Body of pancreas (tissue), 4 donors: ENCODE measurements around the gene TRIAP1. TPM values are rescaled to one million over a fixed set of nuclear protein-coding genes. Genes with fewer than 3 reads are reported as not detected.

Experiments
- ATAC-seq: fragments of 150-250 bp; one replicate; pipeline ENCODE4 v1.9.1; 2016
- DNase-seq, 4 donors: peaks; one replicate each; pipeline ENCODE4 v3.0.0-alpha.2; 2019
- H3K27ac ChIP-seq, 4 donors: fragments of 200-600 bp; sonication (generic); 1 replicate in 3 of 4; 2 replicates in 1 of 4; pipeline versions ENCODE4 v1.5.1 to v1.6.1; 2016 to 2019; ENCODE audit warnings: mild to moderate bottlenecking in 1 of 4, mixed read lengths in 1 of 4, moderate library complexity in 1 of 4
- H3K27me3 ChIP-seq, 2 donors: fragments of 200-600 bp; sonication (generic); one replicate each; pipeline ENCODE4 v1.6.0; 2016; ENCODE audit warnings: mild to moderate bottlenecking in 1 of 2
- H3K36me3 ChIP-seq, 2 donors: fragments of 200-600 bp; sonication (generic); replicated peaks in 1 of 2; 2 replicates each; pipeline ENCODE4 v1.5.1; 2016; ENCODE audit warnings: low read depth in 2 of 2; ENCODE audit not compliant: insufficient read depth in 1 of 2
- H3K4me1 ChIP-seq: fragments of 200-600 bp; sonication (generic); one replicate; pipeline ENCODE4 v1.6.0; 2016
- H3K4me3 ChIP-seq, 2 donors: fragments of 200-600 bp; sonication (generic); 1 replicate in 1 of 2; 2 replicates in 1 of 2; pipeline ENCODE4 v1.5.1; 2016 to 2019
- H3K9me3 ChIP-seq, 3 donors: fragments of 200-600 bp; sonication (generic); 1 replicate in 2 of 3; 2 replicates in 1 of 3; pipeline ENCODE4 v1.5.1; 2016
- POLR2A ChIP-seq, 3 donors: fragments of 450-650 bp; IDR thresholded peaks; one replicate each; pipeline ENCODE4 v1.6.1; 2016; ENCODE audit warnings: antibody characterized with exemption in 3 of 3, mild to moderate bottlenecking in 2 of 3
- whole genome bisulfite sequencing, 2 donors: methylation state at CpG; one replicate each; pipeline ENCODE4 v1.1.5; 2017; 5-methylcytosine and 5-hydroxymethylcytosine counted together
- intact Hi-C: fragments of 100-400 bp; cut with DNase I; formaldehyde crosslinking; loops from one replicate; pipeline ENCODE4 v1.15.1; 2023
- total RNA-seq, 2 donors: library from RNA; depleted of rRNA; stranded (reverse); fragments of >200 nt; gene quantifications; one replicate each; pipeline ENCODE4 v1.1.0, GENCODE V29; 2016
- TF ChIP-seq, protein P1 (sequence below), 7 experiments: fragments of 450-650 bp in 4 of 7; fragments of 200-600 bp in 3 of 7; sonication (generic) in 3 of 7; IDR thresholded peaks; one replicate each; pipeline ENCODE4 v1.5.1; 2016 to 2019; ENCODE audit warnings: antibody characterized with exemption in 7 of 7

Gene TRIAP1
- total RNA-seq = 10 to 100 TPM in 1 of 2 donors, 1 to 10 TPM in 1; 2.3 to 11.2 TPM

GRCh38 chr12:120445911-120446843 lies at the start of gene TRIAP1, which contains the start of gene GATC:
Gene TRIAP1, minus strand, starts transcription at chr12:120446384. Its CDS starts 12 bp downstream, at chr12:120446372.
Gene GATC, plus strand, starts transcription at chr12:120446444. Its CDS starts 37 bp downstream, at chr12:120446481.
- DNase-seq (peak; percentile 78 to 85 (median 83)), ATAC-seq (peak; percentile 96)
- intact Hi-C loops = no loop called here
- Histone ChIP-seq H3K27me3 (no peaks in the 10 kb centered on the region), H3K9me3 (no peaks in the 10 kb centered on the region), H3K4me3 (peak within 1 kb of the TSS; percentile 60 to 84), H3K4me1 (peaks cover 46% of the 10 kb centered on the region), H3K36me3 (peaks cover 0 to 1% of the 10 kb centered on the region in 2 donors), H3K27ac (peak within 1 kb of the TSS; percentile 79 to 94 (median 86))
- TF ChIP-seq, protein P1, sequence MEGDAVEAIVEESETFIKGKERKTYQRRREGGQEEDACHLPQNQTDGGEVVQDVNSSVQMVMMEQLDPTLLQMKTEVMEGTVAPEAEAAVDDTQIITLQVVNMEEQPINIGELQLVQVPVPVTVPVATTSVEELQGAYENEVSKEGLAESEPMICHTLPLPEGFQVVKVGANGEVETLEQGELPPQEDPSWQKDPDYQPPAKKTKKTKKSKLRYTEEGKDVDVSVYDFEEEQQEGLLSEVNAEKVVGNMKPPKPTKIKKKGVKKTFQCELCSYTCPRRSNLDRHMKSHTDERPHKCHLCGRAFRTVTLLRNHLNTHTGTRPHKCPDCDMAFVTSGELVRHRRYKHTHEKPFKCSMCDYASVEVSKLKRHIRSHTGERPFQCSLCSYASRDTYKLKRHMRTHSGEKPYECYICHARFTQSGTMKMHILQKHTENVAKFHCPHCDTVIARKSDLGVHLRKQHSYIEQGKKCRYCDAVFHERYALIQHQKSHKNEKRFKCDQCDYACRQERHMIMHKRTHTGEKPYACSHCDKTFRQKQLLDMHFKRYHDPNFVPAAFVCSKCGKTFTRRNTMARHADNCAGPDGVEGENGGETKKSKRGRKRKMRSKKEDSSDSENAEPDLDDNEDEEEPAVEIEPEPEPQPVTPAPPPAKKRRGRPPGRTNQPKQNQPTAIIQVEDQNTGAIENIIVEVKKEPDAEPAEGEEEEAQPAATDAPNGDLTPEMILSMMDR (IDR thresholded peaks at IDR 0.05) = peak in 2 of 7 experiments; percentile 11 to 22
- TF ChIP-seq POLR2A (IDR thresholded peaks at IDR 0.05) = peak; percentile 45 to 87 (median 86)
- 0% methylated on average over 4 to 73 of the region's 73 CpGs for WGBS, 2 donors

- DNase-seq (no peak), ATAC-seq (no peak)
- WGBS, 2 donors = 21 to 42% methylated on average over 9 to 17 of the region's 17 CpGs
- intact Hi-C loops = no loop called here
- no peaks in the 10 kb centered on the region for H3K9me3 ChIP-seq
- no peaks in the 10 kb centered on the region for H3K27me3 ChIP-seq
- H3K36me3 ChIP-seq = no peaks in the 10 kb centered on the region
- TF ChIP-seq, protein P1 (IDR thresholded peaks at IDR 0.05) = no peak
- TF ChIP-seq POLR2A (IDR thresholded peaks at IDR 0.05) = no peak
- H3K4me1 ChIP-seq = peaks cover 27% of the 10 kb centered on the region
- peak overlapping the region; percentile 49 to 97 for H3K4me3 ChIP-seq
- H3K27ac ChIP-seq = peak overlapping the region in 3 of 4 donors; percentile 75 to 88 (median 85)
Measured at GRCh38 chr12:120495186-120495730, 49.1 kb upstream of the TRIAP1 start.

DNA sequence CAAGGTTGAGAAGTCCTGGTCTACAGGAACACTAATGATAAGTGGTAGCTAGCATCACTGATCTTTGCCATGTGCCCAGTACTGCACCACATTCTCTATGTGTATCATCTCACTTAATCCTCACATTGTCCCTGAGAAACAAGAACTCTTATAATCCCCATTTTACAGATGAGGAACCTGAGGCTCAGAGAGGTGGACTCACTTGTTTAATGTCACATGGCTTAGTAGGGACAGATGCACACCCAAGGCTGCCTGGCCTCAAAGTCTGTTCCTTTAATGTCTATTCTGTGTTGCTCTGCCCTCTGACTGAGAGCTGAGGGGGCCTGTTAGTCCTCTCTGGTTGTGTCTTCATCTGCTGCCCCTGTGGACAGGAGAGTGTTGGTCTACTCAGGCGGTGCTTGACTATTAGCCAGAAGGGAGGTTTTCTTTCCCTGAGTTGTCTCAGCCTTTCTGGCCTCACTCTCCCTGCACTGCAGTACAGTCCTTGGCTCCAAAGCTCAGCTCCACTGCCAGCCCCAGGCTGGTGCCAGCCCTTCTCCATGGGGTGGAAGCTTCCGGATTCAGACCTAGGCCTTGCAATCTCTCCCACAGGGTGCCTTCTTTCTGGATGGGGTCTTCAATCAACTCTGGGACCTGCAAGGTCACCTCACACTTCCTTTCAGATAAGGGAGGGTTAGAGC lies 44.8 kb upstream of the TRIAP1 start:
- H3K4me1 ChIP-seq = peaks cover 27% of the 10 kb centered on the region
- no peaks in the 10 kb centered on the region for H3K36me3 ChIP-seq
- intact Hi-C loops = no loop called here
- DNase-seq = peak; percentile 6 to 55 (median 39)
- no peaks in the 10 kb centered on the region for H3K27me3 ChIP-seq
- no peak for ATAC-seq
- H3K27ac ChIP-seq = peak overlapping the region in 2 of 4 donors; percentile 14 to 20
- 59 to 69% methylated on average over 1 to 2 of the region's 2 CpGs for WGBS, 2 donors
- H3K4me3 ChIP-seq = no peak overlapping the region
- TF ChIP-seq, protein P1 (IDR thresholded peaks at IDR 0.05) = no peak
- no peak for TF ChIP-seq POLR2A (IDR thresholded peaks at IDR 0.05)
- H3K9me3 ChIP-seq = no peaks in the 10 kb centered on the region

DNA sequence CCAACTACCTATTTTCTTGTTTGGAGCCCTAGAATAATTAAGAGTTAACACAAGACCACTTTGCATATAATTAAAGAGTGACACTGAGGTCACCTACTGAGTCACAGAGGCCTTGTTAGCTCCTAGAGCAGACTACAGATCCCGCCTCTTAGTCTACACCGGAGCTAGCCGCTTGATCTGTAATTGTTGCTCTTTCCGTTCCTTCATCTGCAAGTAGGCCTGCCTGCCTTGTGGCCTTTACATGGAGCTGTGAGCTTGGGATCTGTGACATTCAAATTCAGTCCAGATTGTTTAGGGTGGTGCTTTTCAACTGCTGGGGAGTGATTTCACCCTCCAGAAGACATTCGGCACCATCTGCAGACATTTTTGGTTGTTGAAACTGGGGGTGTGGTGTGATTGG lies 44.1 kb upstream of the TRIAP1 start:
- Histone ChIP-seq H3K36me3 (no peaks in the 10 kb centered on the region), H3K27ac (peak overlapping the region in 1 of 4 donors; percentile 14), H3K4me1 (peaks cover 27% of the 10 kb centered on the region), H3K27me3 (no peaks in the 10 kb centered on the region), H3K4me3 (no peak overlapping the region), H3K9me3 (no peaks in the 10 kb centered on the region)
- intact Hi-C loops = no loop called here
- TF ChIP-seq, protein P1 (IDR thresholded peaks at IDR 0.05) = no peak
- no peak for TF ChIP-seq POLR2A (IDR thresholded peaks at IDR 0.05)
- 95% methylated on average over 5 of the region's 5 CpGs for WGBS, 2 donors
- DNase-seq (no peak), ATAC-seq (no peak)
